Measurements from ENCODE around the gene TCTN1. TPM values are rescaled to one million over a fixed set of nuclear protein-coding genes. Genes with fewer than 3 reads are reported as not detected.
A peak's percentile ranks its signal among the peaks of the same experiment; 100 is the strongest.

The TCTN1 gene
- total and polyA plus RNA-seq, 2 of the 13 experiments (the other 11 are each of a cell fraction or from before 2014, with no cell fraction given) = 13.6 to 16.0 TPM

DNA sequence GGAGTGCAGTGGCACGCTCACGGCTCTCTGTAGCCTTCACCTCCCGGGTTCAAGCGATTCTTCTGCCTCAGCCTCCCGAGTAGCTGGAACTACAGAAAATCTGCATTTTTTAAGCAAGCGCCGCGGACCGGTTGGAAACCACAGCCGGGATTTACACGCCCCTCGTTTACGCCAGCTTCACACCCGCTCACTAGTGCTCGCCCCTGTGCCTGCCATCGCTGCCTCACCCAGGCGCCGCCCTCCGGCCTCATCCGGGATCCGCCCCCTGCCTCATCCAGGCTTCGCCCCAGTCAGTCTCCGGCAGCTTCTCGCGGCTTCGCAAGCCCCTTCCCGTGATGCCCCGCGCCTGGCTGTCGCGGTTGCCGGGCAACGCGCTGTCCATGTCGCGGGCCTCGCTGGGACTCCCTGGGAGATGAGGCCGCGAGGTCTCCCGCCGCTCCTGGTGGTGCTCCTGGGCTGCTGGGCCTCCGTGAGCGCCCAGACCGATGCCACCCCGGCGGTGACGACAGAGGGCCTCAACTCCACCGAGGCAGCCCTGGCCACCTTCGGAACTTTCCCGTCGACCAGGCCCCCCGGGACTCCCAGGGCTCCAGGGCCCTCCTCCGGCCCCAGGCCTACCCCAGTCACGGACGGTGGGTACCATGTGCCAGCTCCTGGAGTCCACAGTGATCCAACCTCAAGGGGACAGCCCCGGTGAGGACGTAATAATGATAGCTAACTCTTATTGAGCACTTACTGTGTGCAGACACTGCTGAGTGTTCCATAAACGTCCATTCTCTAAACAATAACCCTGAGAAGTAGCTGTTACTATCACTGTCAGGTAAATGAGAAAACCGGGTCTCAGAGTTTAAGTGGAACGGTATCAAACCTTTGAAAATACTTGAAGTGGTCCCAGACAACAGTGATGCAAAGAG is at the start of gene TCTN1 (continued):
- TF ChIP-seq, protein P1, sequence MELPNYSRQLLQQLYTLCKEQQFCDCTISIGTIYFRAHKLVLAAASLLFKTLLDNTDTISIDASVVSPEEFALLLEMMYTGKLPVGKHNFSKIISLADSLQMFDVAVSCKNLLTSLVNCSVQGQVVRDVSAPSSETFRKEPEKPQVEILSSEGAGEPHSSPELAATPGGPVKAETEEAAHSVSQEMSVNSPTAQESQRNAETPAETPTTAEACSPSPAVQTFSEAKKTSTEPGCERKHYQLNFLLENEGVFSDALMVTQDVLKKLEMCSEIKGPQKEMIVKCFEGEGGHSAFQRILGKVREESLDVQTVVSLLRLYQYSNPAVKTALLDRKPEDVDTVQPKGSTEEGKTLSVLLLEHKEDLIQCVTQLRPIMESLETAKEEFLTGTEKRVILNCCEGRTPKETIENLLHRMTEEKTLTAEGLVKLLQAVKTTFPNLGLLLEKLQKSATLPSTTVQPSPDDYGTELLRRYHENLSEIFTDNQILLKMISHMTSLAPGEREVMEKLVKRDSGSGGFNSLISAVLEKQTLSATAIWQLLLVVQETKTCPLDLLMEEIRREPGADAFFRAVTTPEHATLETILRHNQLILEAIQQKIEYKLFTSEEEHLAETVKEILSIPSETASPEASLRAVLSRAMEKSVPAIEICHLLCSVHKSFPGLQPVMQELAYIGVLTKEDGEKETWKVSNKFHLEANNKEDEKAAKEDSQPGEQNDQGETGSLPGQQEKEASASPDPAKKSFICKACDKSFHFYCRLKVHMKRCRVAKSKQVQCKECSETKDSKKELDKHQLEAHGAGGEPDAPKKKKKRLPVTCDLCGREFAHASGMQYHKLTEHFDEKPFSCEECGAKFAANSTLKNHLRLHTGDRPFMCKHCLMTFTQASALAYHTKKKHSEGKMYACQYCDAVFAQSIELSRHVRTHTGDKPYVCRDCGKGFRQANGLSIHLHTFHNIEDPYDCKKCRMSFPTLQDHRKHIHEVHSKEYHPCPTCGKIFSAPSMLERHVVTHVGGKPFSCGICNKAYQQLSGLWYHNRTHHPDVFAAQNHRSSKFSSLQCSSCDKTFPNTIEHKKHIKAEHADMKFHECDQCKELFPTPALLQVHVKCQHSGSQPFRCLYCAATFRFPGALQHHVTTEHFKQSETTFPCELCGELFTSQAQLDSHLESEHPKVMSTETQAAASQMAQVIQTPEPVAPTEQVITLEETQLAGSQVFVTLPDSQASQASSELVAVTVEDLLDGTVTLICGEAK (IDR thresholded peaks at IDR 0.05) = no peak
- TF ChIP-seq, protein P1 (CRISPR knock-in tag; IDR thresholded peaks at IDR 0.05) = peak; percentile 58; the same call in 1 of the 2 replicates
- TF ChIP-seq, protein P2, sequence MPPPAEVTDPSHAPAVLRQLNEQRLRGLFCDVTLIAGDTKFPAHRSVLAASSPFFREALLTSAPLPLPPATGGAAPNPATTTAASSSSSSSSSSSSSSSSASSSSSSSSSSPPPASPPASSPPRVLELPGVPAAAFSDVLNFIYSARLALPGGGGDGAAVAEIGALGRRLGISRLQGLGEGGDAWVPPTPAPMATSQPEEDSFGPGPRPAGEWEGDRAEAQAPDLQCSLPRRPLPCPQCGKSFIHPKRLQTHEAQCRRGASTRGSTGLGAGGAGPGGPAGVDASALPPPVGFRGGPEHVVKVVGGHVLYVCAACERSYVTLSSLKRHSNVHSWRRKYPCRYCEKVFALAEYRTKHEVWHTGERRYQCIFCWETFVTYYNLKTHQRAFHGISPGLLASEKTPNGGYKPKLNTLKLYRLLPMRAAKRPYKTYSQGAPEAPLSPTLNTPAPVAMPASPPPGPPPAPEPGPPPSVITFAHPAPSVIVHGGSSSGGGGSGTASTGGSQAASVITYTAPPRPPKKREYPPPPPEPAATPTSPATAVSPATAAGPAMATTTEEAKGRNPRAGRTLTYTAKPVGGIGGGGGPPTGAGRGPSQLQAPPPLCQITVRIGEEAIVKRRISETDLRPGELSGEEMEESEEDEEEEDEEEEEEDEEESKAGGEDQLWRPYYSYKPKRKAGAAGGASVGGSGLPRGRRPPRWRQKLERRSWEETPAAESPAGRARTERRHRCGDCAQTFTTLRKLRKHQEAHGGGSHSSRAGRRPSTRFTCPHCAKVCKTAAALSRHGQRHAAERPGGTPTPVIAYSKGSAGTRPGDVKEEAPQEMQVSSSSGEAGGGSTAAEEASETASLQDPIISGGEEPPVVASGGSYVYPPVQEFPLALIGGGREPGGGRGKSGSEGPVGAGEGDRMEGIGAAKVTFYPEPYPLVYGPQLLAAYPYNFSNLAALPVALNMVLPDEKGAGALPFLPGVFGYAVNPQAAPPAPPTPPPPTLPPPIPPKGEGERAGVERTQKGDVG (CRISPR knock-in tag; IDR thresholded peaks at IDR 0.05; ENCODE audit: borderline replicate concordance) = no peak
- TF ChIP-seq ZNF776 (CRISPR knock-in tag; IDR thresholded peaks at IDR 0.05) (no peak; the same call in 1 of the 2 replicates), FOXC1 (CRISPR knock-in tag; IDR thresholded peaks at IDR 0.05; ENCODE audit: borderline replicate concordance) (peak; percentile 89; the same call in 1 of the 2 replicates), STAT5B (CRISPR knock-in tag; IDR thresholded peaks at IDR 0.05) (no peak), STAT6 (CRISPR knock-in tag; IDR thresholded peaks at IDR 0.05; ENCODE audit: borderline replicate concordance) (0 out of 2 replicates have a peak, but pooled peaks have one; percentile 29), MTF1 (CRISPR knock-in tag; IDR thresholded peaks at IDR 0.05) (no peak), AGO1 (IDR thresholded peaks at IDR 0.05; ENCODE audit: low read depth, low read length, poor library complexity, severe bottlenecking) (no peak), ZBTB7B (CRISPR knock-in tag; IDR thresholded peaks at IDR 0.05) (peak; percentile 40; the same call in 1 of the 2 replicates), PBX2 (CRISPR knock-in tag; IDR thresholded peaks at IDR 0.05) (no peak)
